NCI-H1092 (cell line): Measurements from ENCODE around the gene MYOZ3.

Experiments used
- DNase-seq: peaks from one replicate; lab custom pipeline; 2025; lab: John Stamatoyannopoulos, UW

The MYOZ3 gene

GRCh38 chr5:150642991-150643710, 17.9 kb upstream of the MYOZ3 start:
- no peak for DNase-seq

GRCh38 chr5:150644058-150644457, 17.0 kb upstream of the MYOZ3 start:
- DNase-seq = no peak

- peak; percentile 8 for DNase-seq
These were observed 16.5 kb upstream of the MYOZ3 start for GRCh38 chr5:150644514-150644913.

- DNase-seq = peak; percentile 22
These were observed 15.9 kb upstream of the MYOZ3 start for GRCh38 chr5:150645070-150645700.

GRCh38 chr5:150647275-150648251, 13.5 kb upstream of the MYOZ3 start:
- no peak for DNase-seq

GRCh38 chr5:150648294-150649107, 12.6 kb upstream of the MYOZ3 start:
- no peak for DNase-seq

- no peak for DNase-seq
These were observed 11.7 kb upstream of the MYOZ3 start for GRCh38 chr5:150649108-150650020.

- no peak for DNase-seq
These were observed 10.7 kb upstream of the MYOZ3 start for GRCh38 chr5:150650021-150651006.

DNA sequence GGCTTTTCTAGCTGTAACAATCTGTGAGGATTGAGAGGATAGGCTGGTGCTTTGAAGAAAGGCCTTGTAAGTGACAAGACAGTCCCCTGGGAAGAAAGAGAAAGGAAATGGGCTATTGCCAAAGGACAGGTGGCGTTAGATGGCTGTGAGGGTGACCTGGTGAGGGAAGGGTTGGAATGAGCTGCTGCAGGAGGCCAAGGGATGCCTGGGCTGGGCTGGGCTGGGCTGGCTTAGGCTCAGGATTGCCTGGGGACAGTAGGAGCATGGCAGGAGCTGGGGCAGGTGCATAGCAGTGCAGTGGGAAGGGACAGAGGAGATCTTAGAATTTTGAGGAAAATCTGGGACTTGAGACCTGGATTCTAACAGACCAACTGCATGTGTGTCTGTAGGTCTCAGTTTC, 9.7 kb upstream of the MYOZ3 start:
- DNase-seq = no peak

DNA sequence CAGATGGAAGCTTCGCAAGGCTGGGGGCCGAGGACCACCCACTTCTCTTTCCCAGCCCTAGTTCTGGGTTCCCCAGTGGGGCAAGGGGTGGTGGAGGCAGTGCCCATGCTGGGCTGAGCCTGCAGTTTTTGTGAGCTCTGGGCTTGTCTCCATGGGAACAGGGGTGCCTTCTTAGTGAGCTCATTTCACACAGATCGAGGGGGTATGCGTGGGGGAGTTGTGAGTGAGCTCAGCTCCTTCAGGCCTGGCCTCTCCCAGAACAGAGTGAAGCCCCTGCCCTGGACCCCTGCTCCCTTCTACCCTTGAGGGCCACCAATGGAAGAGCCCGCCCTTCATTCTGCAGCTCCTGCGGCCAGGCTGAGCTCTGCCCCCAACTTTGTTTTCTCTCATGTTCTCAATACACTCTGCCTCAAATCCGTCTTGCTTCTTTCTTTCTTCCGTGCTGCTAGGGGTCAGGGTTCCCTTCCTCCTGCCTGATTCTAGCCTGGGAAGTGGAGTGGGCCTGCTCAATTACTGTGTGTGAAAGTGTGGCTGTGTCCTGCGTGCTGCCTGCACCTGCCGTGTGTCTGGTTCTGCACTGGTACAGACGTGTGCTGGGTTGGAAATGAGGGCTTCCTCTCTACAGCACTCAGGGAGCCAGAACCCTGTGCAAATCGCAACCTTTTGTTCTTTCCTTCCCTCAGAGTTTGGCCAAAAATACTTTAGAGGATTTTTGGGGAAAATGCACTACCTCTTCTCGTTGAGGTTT, 9.0 kb upstream of the MYOZ3 start:
- no peak for DNase-seq

GRCh38 chr5:150653145-150653761, 7.8 kb upstream of the MYOZ3 start:
- DNase-seq = no peak

DNA sequence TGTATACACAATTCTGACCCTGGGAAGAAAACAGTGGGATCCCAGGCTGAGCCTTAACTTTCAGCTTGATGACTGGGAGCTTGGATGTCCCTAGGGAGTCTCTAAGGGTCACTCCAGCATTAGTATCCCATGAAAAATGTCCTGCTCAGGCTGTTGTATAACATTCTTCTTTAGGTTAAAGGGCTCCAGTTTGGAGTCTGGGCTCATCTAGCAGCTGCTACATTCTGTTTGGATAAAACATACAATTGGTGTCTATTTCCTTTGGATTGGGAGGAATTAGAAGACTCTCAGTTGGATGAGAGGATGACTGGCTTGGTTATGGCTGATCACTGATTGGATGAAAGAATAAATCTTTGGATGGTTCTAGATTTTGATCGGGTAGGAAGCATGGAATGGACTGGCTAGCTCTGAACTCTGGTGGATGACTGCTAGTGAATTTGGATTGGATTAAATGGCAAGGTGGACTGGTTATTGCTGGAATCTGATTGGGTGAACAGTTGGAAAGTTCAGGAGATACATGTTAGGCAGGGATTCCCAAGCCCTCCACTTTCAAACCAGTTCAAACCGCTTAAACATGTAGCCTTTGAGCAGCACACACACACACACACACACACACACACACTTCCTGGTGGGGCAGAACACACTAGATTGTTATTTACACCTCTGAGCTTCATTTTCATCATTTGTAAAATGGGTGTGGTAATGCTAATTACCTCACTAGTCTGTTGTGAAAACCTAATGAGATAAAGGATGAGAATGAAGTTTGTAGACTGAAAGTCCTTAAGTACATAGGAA, 7.1 kb upstream of the MYOZ3 start:
- no peak for DNase-seq

DNA sequence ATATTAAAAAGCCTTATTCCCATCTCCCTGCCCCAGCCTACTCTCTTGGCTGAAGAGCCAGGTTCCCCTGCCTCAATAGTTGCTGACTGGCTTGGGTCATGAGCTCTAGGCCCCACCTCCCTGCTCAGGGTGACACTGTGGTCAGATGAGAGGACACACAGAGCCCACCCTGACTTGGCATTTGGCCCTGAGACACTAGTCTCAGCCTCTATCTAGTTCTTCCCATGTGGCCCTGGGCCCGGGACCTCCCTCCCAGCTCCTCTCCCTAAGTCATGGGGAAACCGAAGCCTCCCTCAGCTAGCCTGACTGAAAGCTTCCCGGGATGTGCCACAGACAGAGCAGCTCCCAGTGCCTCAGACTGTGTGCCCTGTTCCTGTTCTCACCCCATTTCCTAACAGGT, 5.8 kb upstream of the MYOZ3 start:
- DNase-seq = no peak

DNA sequence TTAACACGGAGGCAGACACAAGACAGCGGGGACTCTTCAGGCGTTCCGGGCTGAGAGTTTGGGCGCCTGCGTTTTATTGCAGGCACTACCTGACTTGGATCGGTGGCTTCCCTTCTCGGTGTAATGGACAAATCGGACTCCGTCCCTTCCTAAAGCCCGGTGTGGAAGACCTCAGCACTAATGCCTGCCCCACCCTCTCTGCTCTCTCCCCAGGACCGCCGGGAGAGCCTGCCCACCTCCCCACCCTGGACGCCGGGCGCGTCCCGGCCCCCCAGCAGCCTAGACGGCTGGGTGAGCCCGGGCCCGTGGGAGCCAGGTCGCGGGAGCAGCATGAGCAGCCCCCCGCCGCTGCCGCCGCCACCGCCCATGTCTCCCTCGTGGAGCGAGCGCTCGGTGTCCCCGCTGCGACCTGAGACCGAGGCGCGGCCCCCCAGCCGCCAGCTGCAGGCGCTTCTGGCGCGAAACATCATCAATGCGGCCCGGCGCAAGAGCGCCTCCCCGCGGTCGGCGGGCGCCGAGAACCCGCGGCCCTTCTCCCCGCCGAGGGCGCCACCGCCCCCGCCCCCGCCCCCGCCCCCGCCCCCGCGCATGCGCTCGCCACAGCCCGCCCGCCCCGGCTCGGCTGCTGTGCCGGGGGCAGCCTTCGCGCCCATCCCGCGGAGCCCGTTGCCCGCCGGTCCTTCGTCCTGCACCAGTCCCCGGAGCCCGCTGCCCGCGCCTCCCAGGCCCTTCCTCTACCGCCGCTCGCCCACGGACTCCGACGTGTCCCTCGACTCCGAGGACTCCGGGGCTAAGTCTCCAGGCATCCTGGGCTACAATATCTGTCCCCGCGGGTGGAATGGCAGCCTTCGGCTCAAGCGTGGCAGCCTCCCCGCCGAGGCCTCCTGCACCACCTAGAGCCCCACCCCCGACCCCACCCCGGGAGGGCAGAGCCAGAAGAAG, 4.6 kb upstream of the MYOZ3 start:
- peak; percentile 32 for DNase-seq

DNA sequence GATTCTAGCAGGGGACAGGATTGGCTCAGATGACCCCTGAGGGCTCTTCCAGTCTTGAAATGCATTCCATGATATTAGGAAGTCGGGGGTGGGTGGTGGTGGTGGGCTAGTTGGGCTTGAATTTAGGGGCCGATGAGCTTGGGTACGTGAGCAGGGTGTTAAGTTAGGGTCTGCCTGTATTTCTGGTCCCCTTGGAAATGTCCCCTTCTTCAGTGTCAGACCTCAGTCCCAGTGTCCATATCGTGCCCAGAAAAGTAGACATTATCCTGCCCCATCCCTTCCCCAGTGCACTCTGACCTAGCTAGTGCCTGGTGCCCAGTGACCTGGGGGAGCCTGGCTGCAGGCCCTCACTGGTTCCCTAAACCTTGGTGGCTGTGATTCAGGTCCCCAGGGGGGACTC, 2.9 kb upstream of the MYOZ3 start:
- no peak for DNase-seq

DNA sequence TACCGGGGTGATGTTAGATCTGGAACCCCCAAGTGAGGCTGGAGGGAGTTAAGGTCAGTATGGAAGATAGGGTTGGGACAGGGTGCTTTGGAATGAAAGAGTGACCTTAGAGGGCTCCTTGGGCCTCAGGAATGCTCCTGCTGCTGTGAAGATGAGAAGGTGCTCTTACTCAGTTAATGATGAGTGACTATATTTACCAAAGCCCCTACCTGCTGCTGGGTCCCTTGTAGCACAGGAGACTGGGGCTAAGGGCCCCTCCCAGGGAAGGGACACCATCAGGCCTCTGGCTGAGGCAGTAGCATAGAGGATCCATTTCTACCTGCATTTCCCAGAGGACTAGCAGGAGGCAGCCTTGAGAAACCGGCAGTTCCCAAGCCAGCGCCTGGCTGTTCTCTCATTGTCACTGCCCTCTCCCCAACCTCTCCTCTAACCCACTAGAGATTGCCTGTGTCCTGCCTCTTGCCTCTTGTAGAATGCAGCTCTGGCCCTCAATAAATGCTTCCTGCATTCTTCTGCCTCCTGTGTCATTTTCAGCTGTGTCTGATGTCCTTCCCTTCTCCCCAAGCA, 2.3 kb upstream of the MYOZ3 start:
- no peak for DNase-seq
